ENCODE results near the gene KIF11.

DNA sequence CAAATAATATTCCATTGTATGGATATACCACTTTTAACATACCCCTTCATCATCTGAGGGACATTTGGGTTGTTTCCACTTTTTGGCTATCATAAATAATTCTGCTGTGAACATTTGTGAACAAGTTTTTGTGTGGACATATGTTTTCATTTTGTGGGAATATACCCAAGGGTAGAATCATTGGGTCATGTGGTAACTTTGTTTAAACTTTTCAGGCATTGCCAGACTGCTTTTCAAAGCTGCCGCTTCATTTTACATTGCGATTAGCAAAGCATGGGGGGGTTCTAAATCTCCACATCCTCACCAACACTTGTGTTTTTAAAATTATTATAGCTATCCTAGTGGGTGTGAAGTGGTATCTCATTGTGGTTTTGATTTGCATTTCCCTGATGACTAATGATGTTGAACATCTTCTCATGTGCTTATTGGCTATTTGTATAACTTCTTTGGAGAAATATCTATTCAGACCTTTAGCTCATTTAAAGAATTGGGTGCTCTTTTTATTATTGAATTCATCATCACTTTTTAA is 88.4 kb downstream of the KIF11 start:
- TF ChIP-seq, protein P1, sequence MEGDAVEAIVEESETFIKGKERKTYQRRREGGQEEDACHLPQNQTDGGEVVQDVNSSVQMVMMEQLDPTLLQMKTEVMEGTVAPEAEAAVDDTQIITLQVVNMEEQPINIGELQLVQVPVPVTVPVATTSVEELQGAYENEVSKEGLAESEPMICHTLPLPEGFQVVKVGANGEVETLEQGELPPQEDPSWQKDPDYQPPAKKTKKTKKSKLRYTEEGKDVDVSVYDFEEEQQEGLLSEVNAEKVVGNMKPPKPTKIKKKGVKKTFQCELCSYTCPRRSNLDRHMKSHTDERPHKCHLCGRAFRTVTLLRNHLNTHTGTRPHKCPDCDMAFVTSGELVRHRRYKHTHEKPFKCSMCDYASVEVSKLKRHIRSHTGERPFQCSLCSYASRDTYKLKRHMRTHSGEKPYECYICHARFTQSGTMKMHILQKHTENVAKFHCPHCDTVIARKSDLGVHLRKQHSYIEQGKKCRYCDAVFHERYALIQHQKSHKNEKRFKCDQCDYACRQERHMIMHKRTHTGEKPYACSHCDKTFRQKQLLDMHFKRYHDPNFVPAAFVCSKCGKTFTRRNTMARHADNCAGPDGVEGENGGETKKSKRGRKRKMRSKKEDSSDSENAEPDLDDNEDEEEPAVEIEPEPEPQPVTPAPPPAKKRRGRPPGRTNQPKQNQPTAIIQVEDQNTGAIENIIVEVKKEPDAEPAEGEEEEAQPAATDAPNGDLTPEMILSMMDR (IDR thresholded peaks at IDR 0.05; ENCODE audit: low read depth, low read length, poor library complexity, severe bottlenecking) = no peak
- no peak for TF ChIP-seq EZH2phosphoT487 (IDR thresholded peaks at IDR 0.05; ENCODE audit: borderline replicate concordance, low read length)

Data from DOHH2 (cell line).